GM10266 (cell line): Measurements from ENCODE around the gene NCOA7.
"Not testable (repeated sequence)": the region's sequence is repeated elsewhere in the genome, so short reads cannot be mapped to it uniquely, and the experiment has no call there.

Experiments
- DNase-seq: peaks from one replicate; pipeline ENCODE4 v3.0.0; 2012; ENCODE audit errors: extremely low spot score
- TF ChIP-seq, protein P1 (sequence below): IDR thresholded peaks from 2 replicates; pipeline ENCODE4 v1.5.1; 2012; ENCODE audit warnings: mild to moderate bottlenecking, low read depth; ENCODE audit not compliant: control insufficient read depth, insufficient read depth; ENCODE audit errors: missing control alignments

The NCOA7 gene

DNA sequence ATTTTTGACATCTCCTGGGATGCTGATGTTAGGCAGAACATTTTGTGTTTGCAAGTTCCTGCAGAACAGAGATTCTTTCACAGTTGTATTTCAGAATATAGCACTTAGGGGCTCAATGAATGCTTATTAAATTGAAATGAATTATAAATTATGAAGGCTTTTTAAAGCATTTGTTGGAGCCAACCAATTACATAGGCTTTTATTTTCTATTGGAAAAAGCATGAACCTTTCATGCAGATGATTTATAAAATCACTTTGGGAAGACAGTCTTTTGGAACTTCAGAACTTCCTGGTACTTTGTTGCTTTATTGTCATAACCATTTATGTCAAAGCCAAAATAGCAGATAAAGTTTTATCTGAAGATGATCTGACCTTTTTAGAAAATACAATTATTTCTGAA lies 96.6 kb downstream of the NCOA7 start:
- TF ChIP-seq, protein P1, sequence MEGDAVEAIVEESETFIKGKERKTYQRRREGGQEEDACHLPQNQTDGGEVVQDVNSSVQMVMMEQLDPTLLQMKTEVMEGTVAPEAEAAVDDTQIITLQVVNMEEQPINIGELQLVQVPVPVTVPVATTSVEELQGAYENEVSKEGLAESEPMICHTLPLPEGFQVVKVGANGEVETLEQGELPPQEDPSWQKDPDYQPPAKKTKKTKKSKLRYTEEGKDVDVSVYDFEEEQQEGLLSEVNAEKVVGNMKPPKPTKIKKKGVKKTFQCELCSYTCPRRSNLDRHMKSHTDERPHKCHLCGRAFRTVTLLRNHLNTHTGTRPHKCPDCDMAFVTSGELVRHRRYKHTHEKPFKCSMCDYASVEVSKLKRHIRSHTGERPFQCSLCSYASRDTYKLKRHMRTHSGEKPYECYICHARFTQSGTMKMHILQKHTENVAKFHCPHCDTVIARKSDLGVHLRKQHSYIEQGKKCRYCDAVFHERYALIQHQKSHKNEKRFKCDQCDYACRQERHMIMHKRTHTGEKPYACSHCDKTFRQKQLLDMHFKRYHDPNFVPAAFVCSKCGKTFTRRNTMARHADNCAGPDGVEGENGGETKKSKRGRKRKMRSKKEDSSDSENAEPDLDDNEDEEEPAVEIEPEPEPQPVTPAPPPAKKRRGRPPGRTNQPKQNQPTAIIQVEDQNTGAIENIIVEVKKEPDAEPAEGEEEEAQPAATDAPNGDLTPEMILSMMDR = no peak
- no peak for DNase-seq

- TF ChIP-seq, protein P1 = peak; percentile 26
- no peak for DNase-seq
These were observed 98.4 kb downstream of the NCOA7 start for GRCh38 chr6:125888989-125889656.

GRCh38 chr6:125899726-125900182 lies 109.0 kb downstream of the NCOA7 start:
- TF ChIP-seq, protein P1 = no peak
- DNase-seq = no peak

DNA sequence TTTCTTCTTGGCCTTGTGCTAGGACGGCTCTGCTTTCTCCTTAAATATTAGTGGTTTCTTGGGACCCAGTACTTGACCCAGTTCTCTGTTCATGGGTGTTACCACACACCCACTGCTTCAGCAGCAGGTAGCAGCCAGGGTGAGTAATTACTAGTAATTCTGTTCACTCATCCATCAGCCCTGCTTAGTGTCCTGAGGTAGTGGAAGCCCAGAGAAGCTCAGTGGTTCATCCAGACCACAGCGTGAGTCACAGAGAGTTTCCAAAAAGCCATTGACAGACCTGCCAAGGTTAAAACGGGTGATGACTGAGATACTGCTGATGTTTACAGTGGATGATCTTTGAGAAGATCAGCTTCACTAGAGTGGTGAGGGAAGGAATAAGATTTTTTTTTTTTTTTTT lies 114.1 kb downstream of the NCOA7 start:
- peak; percentile 33 for DNase-seq
- TF ChIP-seq, protein P1 = no peak

- peak; percentile 18 for DNase-seq
- TF ChIP-seq, protein P1 = peak; percentile 80
These were observed 115.6 kb downstream of the NCOA7 start for GRCh38 chr6:125906158-125906998.

GRCh38 chr6:125910527-125910926 lies 119.8 kb downstream of the NCOA7 start:
- TF ChIP-seq, protein P1 = no peak

GRCh38 chr6:125911051-125911451 lies 120.3 kb downstream of the NCOA7 start:
- not testable (repeated sequence) for DNase-seq

More at GRCh38 chr6:125910527-125910926, 119.8 kb downstream of the NCOA7 start:
- peak; percentile 50 for DNase-seq

- not testable (repeated sequence) for DNase-seq
These were observed 121.7 kb downstream of the NCOA7 start for GRCh38 chr6:125912430-125912829.
